GM12873 (cell line): ENCODE measurements around the gene DAGLA.

Source experiments
- CTCF ChIP-seq: IDR thresholded peaks from 2 replicates; pipeline ENCODE4 v1.5.1; 2012; ENCODE audit warnings: low read depth, mild to moderate bottlenecking, moderate library complexity, low read length, control low read depth; ENCODE audit not compliant: insufficient read depth; ENCODE audit errors: missing control alignments

Gene DAGLA

GRCh38 chr11:61780581-61781162 lies 100.5 kb downstream of the DAGLA start:
- no peak for TF ChIP-seq CTCF

GRCh38 chr11:61781585-61781984 lies 101.4 kb downstream of the DAGLA start:
- no peak for TF ChIP-seq CTCF

GRCh38 chr11:61782299-61782698 lies 102.1 kb downstream of the DAGLA start:
- TF ChIP-seq CTCF: no peak

- no peak for TF ChIP-seq CTCF
Observed at GRCh38 chr11:61782841-61783240, 102.7 kb downstream of the DAGLA start.

GRCh38 chr11:61783717-61784505 lies 103.7 kb downstream of the DAGLA start:
- TF ChIP-seq CTCF: no peak

GRCh38 chr11:61784506-61784805 lies 104.3 kb downstream of the DAGLA start:
- TF ChIP-seq CTCF: no peak

- peak; percentile 18 for TF ChIP-seq CTCF
Observed at GRCh38 chr11:61785837-61786402, 105.7 kb downstream of the DAGLA start.
